H1 (cell line): ENCODE results near the gene ANKRD11. TPM values are rescaled to one million over a fixed set of nuclear protein-coding genes. Genes with fewer than 3 reads are reported as not detected.

Source experiments
- CTCF ChIA-PET: fragments of 300-600 bp; sonication (Branson Sonifier 250); formaldehyde crosslinking; loops from one replicate; lab custom pipeline; 2021; ENCODE audit not compliant: partially characterized antibody; lab: Charles Lee
- POLR2A ChIA-PET: fragments of 300-600 bp; sonication (Branson Sonifier 250); formaldehyde crosslinking; loops from one replicate; lab custom pipeline; 2021; ENCODE audit warnings: inconsistent platforms; ENCODE audit not compliant: partially characterized antibody; lab: Charles Lee
- DNase-seq, 2 experiments: peaks; one replicate each; pipeline versions ENCODE4 v3.0.0 to v3.0.0-alpha.2; 2010 to 2022; ENCODE audit warnings: low spot score in 2 of 2, low read depth in 1 of 2, mixed read lengths in 1 of 2
- FAIRE-seq: peaks from 2 replicates; lab custom pipeline; 2011; peaks lifted over from hg19 to GRCh38; lab: Jason Lieb, UNC
- H2AFZ ChIP-seq: 2 replicates; pipeline ENCODE4 v1.8.1; 2012; ENCODE audit warnings: low read length, inconsistent platforms
- H2AK5ac ChIP-seq: 2 replicates; pipeline ENCODE4 v1.6.1; 2013; ENCODE audit warnings: low read depth, low read length
- H2BK120ac ChIP-seq: replicated peaks from 2 replicates; pipeline ENCODE3; 2013; ENCODE audit warnings: low read depth, low read length, inconsistent platforms
- H2BK12ac ChIP-seq: 2 replicates; pipeline ENCODE4 v1.6.1; 2013; ENCODE audit warnings: low read depth, low read length
- H2BK15ac ChIP-seq: 2 replicates; pipeline ENCODE4 v1.6.1; 2013; ENCODE audit warnings: low read length
- H2BK20ac ChIP-seq: 2 replicates; pipeline ENCODE4 v1.6.1; 2013; ENCODE audit warnings: low read length
- H2BK5ac ChIP-seq: 2 replicates; pipeline ENCODE4 v1.6.1; 2013; ENCODE audit warnings: low read depth, low read length
- H3K14ac ChIP-seq: 2 replicates; pipeline ENCODE4 v1.6.1; 2013; ENCODE audit warnings: inconsistent platforms; ENCODE audit not compliant: insufficient read length
- H3K18ac ChIP-seq: 2 replicates; pipeline ENCODE4 v1.6.1; 2013; ENCODE audit warnings: low read length; ENCODE audit errors: extremely low read depth
- H3K23ac ChIP-seq: 2 replicates; pipeline ENCODE4 v1.6.1; 2013; ENCODE audit warnings: inconsistent platforms; ENCODE audit not compliant: insufficient read length
- H3K23me2 ChIP-seq: 2 replicates; pipeline ENCODE4 v1.6.1; 2013; ENCODE audit warnings: low read depth, low read length
- H3K27ac ChIP-seq: 2 replicates; pipeline ENCODE4 v1.6.1; 2011; ENCODE audit warnings: low read depth, low read length, inconsistent platforms
- H3K27me3 ChIP-seq, 4 experiments: replicated peaks in 1 of 4; 1 replicate in 1 of 4; 2 replicates in 3 of 4; pipeline versions ENCODE4 v1.6.1 to v1.8.1; 2011 to 2013; ENCODE audit warnings: low read length in 3 of 4, mild to moderate bottlenecking in 3 of 4, inconsistent platforms in 2 of 4, mixed read lengths in 2 of 4, moderate library complexity in 1 of 4; ENCODE audit not compliant: control insufficient read depth in 3 of 4, insufficient read depth in 3 of 4; ENCODE audit errors: extremely low read depth in 1 of 4
- H3K36me3 ChIP-seq, 4 experiments: 2 replicates each; pipeline versions ENCODE4 v1.6.1 to v1.8.1; 2011 to 2013; ENCODE audit warnings: mild to moderate bottlenecking in 4 of 4, low read length in 3 of 4, moderate library complexity in 2 of 4, control low read depth in 1 of 4, inconsistent platforms in 1 of 4; ENCODE audit not compliant: insufficient read depth in 4 of 4, control insufficient read depth in 2 of 4
- H3K4ac ChIP-seq: replicated peaks from 2 replicates; pipeline ENCODE3; 2013; ENCODE audit warnings: low read length, low read depth, mixed read lengths, inconsistent platforms; ENCODE audit not compliant: insufficient read length
- H3K4me1 ChIP-seq, 4 experiments: replicated peaks in 1 of 4; 1 replicate in 1 of 4; 2 replicates in 3 of 4; pipeline versions ENCODE4 v1.6.1 to v1.8.1; 2011 to 2013; ENCODE audit warnings: low read length in 3 of 4, inconsistent platforms in 2 of 4, mixed read lengths in 1 of 4; ENCODE audit not compliant: insufficient read depth in 4 of 4, control insufficient read depth in 3 of 4
- H3K4me2 ChIP-seq, 2 experiments: 2 replicates each; pipeline versions ENCODE4 v1.6.1 to v1.8.1; 2011 to 2013; ENCODE audit warnings: low read depth in 2 of 2, low read length in 2 of 2, control low read depth in 1 of 2, inconsistent platforms in 1 of 2, mild to moderate bottlenecking in 1 of 2; ENCODE audit not compliant: insufficient read depth in 1 of 2
- H3K4me3 ChIP-seq, 4 experiments: fragments of 200-600, 300-600 bp in 1 of 4; sonication (generic), shearing (Covaris generic), sonication (Bioruptor Twin) in 1 of 4; 2 replicates each; pipeline versions ENCODE4 v1.5.1 to v1.8.1; 2011 to 2016; ENCODE audit warnings: low read length in 4 of 4, low read depth in 3 of 4, control low read depth in 2 of 4, inconsistent platforms in 2 of 4, mild to moderate bottlenecking in 2 of 4, mixed read lengths in 1 of 4, moderate library complexity in 1 of 4; ENCODE audit not compliant: insufficient read depth in 2 of 4; ENCODE audit errors: extremely low read depth in 1 of 4
- H3K56ac ChIP-seq: replicated peaks from 2 replicates; pipeline ENCODE3; 2013; ENCODE audit warnings: low read depth, mild to moderate bottlenecking, mixed read lengths, low read length, inconsistent platforms; ENCODE audit not compliant: insufficient read length
- H3K79me1 ChIP-seq: 2 replicates; pipeline ENCODE4 v1.6.1; 2013; ENCODE audit warnings: low read depth, low read length, control low read depth
- H3K79me2 ChIP-seq, 2 experiments: 2 replicates each; pipeline versions ENCODE4 v1.6.1 to v1.8.1; 2012 to 2013; ENCODE audit warnings: low read length in 2 of 2, mild to moderate bottlenecking in 2 of 2, inconsistent platforms in 1 of 2; ENCODE audit not compliant: insufficient read depth in 2 of 2, control insufficient read depth in 1 of 2
- H3K9ac ChIP-seq, 4 experiments: replicated peaks in 1 of 4; 1 replicate in 1 of 4; 2 replicates in 3 of 4; pipeline versions ENCODE4 v1.6.1 to v1.8.1; 2011 to 2013; ENCODE audit warnings: low read depth in 3 of 4, low read length in 3 of 4, control low read depth in 2 of 4, mild to moderate bottlenecking in 2 of 4, moderate library complexity in 2 of 4, inconsistent platforms in 1 of 4; ENCODE audit errors: extremely low read depth in 1 of 4
- H3K9me3 ChIP-seq, 2 experiments: 2 replicates each; pipeline versions ENCODE4 v1.6.1 to v1.8.1; 2012 to 2013; ENCODE audit warnings: mild to moderate bottlenecking in 2 of 2, moderate library complexity in 2 of 2, control low read depth in 1 of 2, inconsistent platforms in 1 of 2, low read depth in 1 of 2, low read length in 1 of 2, mixed read lengths in 1 of 2; ENCODE audit not compliant: insufficient read depth in 2 of 2
- H4K20me1 ChIP-seq, 2 experiments: replicated peaks in 1 of 2; 2 replicates each; pipeline versions ENCODE3 to v1.8.1; 2011 to 2013; ENCODE audit warnings: inconsistent platforms in 2 of 2, low read length in 2 of 2, mild to moderate bottlenecking in 1 of 2; ENCODE audit not compliant: insufficient read depth in 2 of 2, control insufficient read depth in 1 of 2
- H4K5ac ChIP-seq: 2 replicates; pipeline ENCODE4 v1.6.1; 2013; ENCODE audit warnings: low read length, low read depth, mixed read lengths, inconsistent platforms; ENCODE audit not compliant: insufficient read length
- H4K8ac ChIP-seq: 2 replicates; pipeline ENCODE4 v1.8.0; 2013; ENCODE audit warnings: mild to moderate bottlenecking, moderate library complexity, low read length, inconsistent platforms; ENCODE audit not compliant: insufficient read depth; ENCODE audit errors: extremely low read depth
- H4K91ac ChIP-seq: replicated peaks from 2 replicates; pipeline ENCODE3; 2013; ENCODE audit warnings: low read length, mixed read lengths, inconsistent platforms; ENCODE audit not compliant: insufficient read length
- BCL11A ChIP-seq, 2 experiments: IDR thresholded peaks; one replicate each; pipeline ENCODE4 v1.6.1; 2011; ENCODE audit warnings: low read depth in 2 of 2, low read length in 2 of 2, mild to moderate bottlenecking in 2 of 2
- CHD1 ChIP-seq: IDR thresholded peaks from 2 replicates; pipeline ENCODE4 v1.6.1; 2012; ENCODE audit warnings: low read depth, low read length, improper control_type of control experiment
- CREB1 ChIP-seq: IDR thresholded peaks from 2 replicates; pipeline ENCODE4 v1.6.1; 2012; ENCODE audit warnings: inconsistent platforms
- CTBP2 ChIP-seq: IDR thresholded peaks from 2 replicates; pipeline ENCODE4 v1.7.0; 2011; ENCODE audit warnings: borderline replicate concordance, mild to moderate bottlenecking, moderate library complexity, mixed read lengths, low read length; ENCODE audit not compliant: insufficient read depth, insufficient read length
- GTF2F1 ChIP-seq: IDR thresholded peaks from 2 replicates; pipeline ENCODE4 v1.6.1; 2012; ENCODE audit warnings: low read depth, low read length, improper control_type of control experiment, borderline replicate concordance
- HDAC2 ChIP-seq, 2 experiments: fragments of 300-600 bp in 1 of 2; sonication (generic) in 1 of 2; IDR thresholded peaks; 2 replicates each; pipeline ENCODE4 v1.6.1; 2011 to 2012; ENCODE audit warnings: low read depth in 2 of 2, low read length in 2 of 2, mild to moderate bottlenecking in 2 of 2, moderate library complexity in 2 of 2, borderline replicate concordance in 1 of 2, inconsistent platforms in 1 of 2
- KDM1A ChIP-seq: fragments of 200-600, 300-600 bp; sonication (generic); IDR thresholded peaks from 2 replicates; pipeline ENCODE4 v1.7.1; 2016; ENCODE audit warnings: mild to moderate bottlenecking, low read length, borderline replicate concordance
- NRF1 ChIP-seq: IDR thresholded peaks from 2 replicates; pipeline ENCODE4 v1.6.1; 2011; ENCODE audit warnings: mild to moderate bottlenecking, low read depth, low read length, improper control_type of control experiment
- RFX5 ChIP-seq: IDR thresholded peaks from 2 replicates; pipeline ENCODE4 v1.6.1; 2011; ENCODE audit warnings: low read depth, low read length, improper control_type of control experiment, borderline replicate concordance
- SAP30 ChIP-seq: fragments of 300-600 bp; sonication (generic); IDR thresholded peaks from 2 replicates; pipeline ENCODE4 v1.7.1; 2012; ENCODE audit warnings: low read length, moderate library complexity, mild to moderate bottlenecking, inconsistent platforms; ENCODE audit not compliant: insufficient read depth, insufficient replicate concordance
- TBP ChIP-seq: IDR thresholded peaks from 2 replicates; pipeline ENCODE4 v1.6.1; 2011; ENCODE audit warnings: low read depth, low read length, improper control_type of control experiment
- USF2 ChIP-seq: IDR thresholded peaks from 2 replicates; pipeline ENCODE4 v1.6.1; 2011; ENCODE audit warnings: low read length, improper control_type of control experiment
- WGBS, 2 experiments: shearing (Covaris generic) in 1 of 2; methylation state at CpG; one replicate each; pipeline versions ENCODE4 v1.1.6 to v1.1.7; 2013 to 2015; ENCODE audit warnings: low lambda C conversion rate in 2 of 2, mixed read lengths in 2 of 2, inconsistent platforms in 1 of 2, low coverage in 1 of 2, missing lambda C conversion rate in 1 of 2; ENCODE audit not compliant: insufficient replicate concordance in 2 of 2, insufficient coverage in 1 of 2, insufficient read length in 1 of 2; ENCODE audit errors: extremely low coverage in 1 of 2, missing lambda C conversion rate in 1 of 2; 5-methylcytosine and 5-hydroxymethylcytosine counted together
- polyA plus RNA-seq, 7 experiments: library from polyadenylated mRNA; depleted of rRNA in 3 of 7; stranded (reverse) in 5 of 7; unstranded in 2 of 7; fragments of >200 nt in 5 of 7; fragments of 200-250 nt in 2 of 7; gene quantifications; 1 replicate in 5 of 7; 2 replicates in 1 of 7; 4 replicates in 1 of 7; pipeline versions ENCODE4 v1.2.1 to v1.2.3, GENCODE V29; 2011 to 2013; ENCODE audit warnings: missing spikeins in 2 of 7, mixed read lengths in 2 of 7
- total RNA-seq: library from RNA; stranded (reverse); fragmentation: NEBNext Ultra II Directional; extraction: Animal tissue kit (Norgen Biotek cat#: 25700); gene quantifications from 2 replicates; pipeline ENCODE4 v1.2.1, GENCODE V29; 2021

The ANKRD11 gene
- total and polyA plus RNA-seq, 2 of the 8 experiments (the other 6 are each of a cell fraction or from before 2014, with no cell fraction given), result 46.5 to 142 TPM

- H3K79me2 ChIP-seq, result peaks cover 50 to 85% of the 10 kb centered on the region in 2 experiments
- H3K4me2 ChIP-seq, result no peak overlapping the region
- no peaks in the 10 kb centered on the region for H3K27me3 ChIP-seq
- no peak overlapping the region; a peak in 1 of 7 replicates for H3K9ac ChIP-seq
- no peak overlapping the region for H2BK5ac ChIP-seq
- ChIA-PET POLR2A (interaction anchor here (0.9 to 3.4 kb wide), 7 partner anchors 12 to 98 kb away, joined by 3 to 19 read pairs (median 4); no protein-coding TSS in a partner anchor), CTCF (interaction anchor here (1.0 to 3.9 kb wide), 7 partner anchors 8 to 178 kb away, joined by 3 to 12 read pairs (median 5); no protein-coding TSS in a partner anchor)
- no peak overlapping the region for H4K8ac ChIP-seq
- H2BK120ac ChIP-seq, result no peak overlapping the region
- H2AK5ac ChIP-seq, result no peak overlapping the region
- no peak overlapping the region for H3K23ac ChIP-seq
- H2BK20ac ChIP-seq, result no peak overlapping the region
- H3K4ac ChIP-seq, result no peak overlapping the region
- H3K4me3 ChIP-seq, result no peak overlapping the region
- peaks cover 26 to 38% of the 10 kb centered on the region in 2 experiments for H4K20me1 ChIP-seq
- peaks cover 0 to 4% (median 0%) of the 10 kb centered on the region in 4 experiments; a peak in 2 of 8 replicates for H3K36me3 ChIP-seq
- H3K79me1 ChIP-seq, result peaks cover 6% of the 10 kb centered on the region
- peaks cover 0 to 5% of the 10 kb centered on the region in 2 experiments; a peak in 1 of 4 replicates for H3K9me3 ChIP-seq
- H2BK12ac ChIP-seq, result no peak overlapping the region
- no peak overlapping the region for H3K27ac ChIP-seq
- no peak overlapping the region for H3K56ac ChIP-seq
- DNase-seq (no peak), FAIRE-seq (no peak)
- no peak overlapping the region for H2AFZ ChIP-seq
- 96% methylated on average over 5 of the region's 5 CpGs; no CpG with 5 or more reads in 1 of the 2 experiments for WGBS, 2 experiments
- no peak overlapping the region for H3K18ac ChIP-seq
- no peak overlapping the region for H4K5ac ChIP-seq
- H2BK15ac ChIP-seq, result no peak overlapping the region
- H3K23me2 ChIP-seq, result no peaks in the 10 kb centered on the region; the same call in 1 of the 2 replicates
- no peak overlapping the region for H4K91ac ChIP-seq
- H3K4me1 ChIP-seq, result peaks cover 4 to 10% (median 7%) of the 10 kb centered on the region in 4 experiments; a peak in 5 of 7 replicates
- no peak overlapping the region for H3K14ac ChIP-seq
- TF ChIP-seq GTF2F1, result no peak
- TF ChIP-seq CHD1, result no peak
- TF ChIP-seq SAP30, result no peak
- no peak for TF ChIP-seq USF2
- no peak for TF ChIP-seq CTBP2
- TF ChIP-seq TBP, result no peak
- no peak for TF ChIP-seq CREB1
- TF ChIP-seq NRF1, result no peak
- no peak for TF ChIP-seq RFX5
- no peak for TF ChIP-seq BCL11A (IDR thresholded peaks at IDR 0.05; ENCODE audit: low read depth in 2 of 2, low read length in 2 of 2)
- no peak for TF ChIP-seq KDM1A
- TF ChIP-seq HDAC2 (IDR thresholded peaks at IDR 0.05; ENCODE audit: borderline replicate concordance in 1 of 2, low read depth in 2 of 2, low read length in 2 of 2), result no peak
Measured at GRCh38 chr16:89466920-89467319, 23.4 kb downstream of the ANKRD11 start.
